HG03095 (cell line): Measurements from ENCODE around the gene ZNF574.

Experiments
- ATAC-seq: cut with Tn5 transposase; IDR thresholded peaks from one replicate; pipeline ENCODE4 v1.9.1; 2021; ENCODE audit warnings: moderate library complexity; ENCODE audit not compliant: unreplicated experiment

Gene ZNF574

GRCh38 chr19:42057846-42058245 lies 18.1 kb upstream of the ZNF574 start:
- ATAC-seq: no peak

DNA sequence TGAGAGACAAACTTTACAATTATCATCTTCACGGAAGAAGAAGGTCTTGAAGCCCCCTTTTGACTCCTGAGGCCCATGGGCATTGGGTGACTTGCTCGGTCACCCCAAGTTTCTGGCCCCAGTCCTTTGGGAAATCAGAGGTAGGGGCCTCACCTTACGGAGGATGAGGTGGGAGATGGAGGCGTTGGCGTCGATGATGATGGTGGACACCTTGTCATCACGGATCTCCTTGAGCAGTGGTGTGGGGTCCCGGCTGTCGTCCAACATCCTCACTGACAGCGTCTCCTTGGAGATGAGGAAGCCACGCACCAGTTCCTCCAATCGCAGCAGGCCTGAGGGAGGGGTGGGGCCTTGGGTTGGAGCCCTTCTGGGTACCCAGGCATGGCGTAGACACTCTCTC lies 16.8 kb upstream of the ZNF574 start:
- no peak for ATAC-seq

GRCh38 chr19:42060117-42060516 lies 15.8 kb upstream of the ZNF574 start:
- ATAC-seq: no peak

GRCh38 chr19:42062381-42062780 lies 13.6 kb upstream of the ZNF574 start:
- ATAC-seq: no peak

GRCh38 chr19:42064432-42064831 lies 11.5 kb upstream of the ZNF574 start:
- no peak for ATAC-seq

GRCh38 chr19:42065051-42065450 lies 10.9 kb upstream of the ZNF574 start:
- ATAC-seq: no peak

GRCh38 chr19:42065511-42065910 lies 10.5 kb upstream of the ZNF574 start:
- ATAC-seq: no peak

GRCh38 chr19:42066075-42066754 lies 9.8 kb upstream of the ZNF574 start:
- ATAC-seq: no peak

DNA sequence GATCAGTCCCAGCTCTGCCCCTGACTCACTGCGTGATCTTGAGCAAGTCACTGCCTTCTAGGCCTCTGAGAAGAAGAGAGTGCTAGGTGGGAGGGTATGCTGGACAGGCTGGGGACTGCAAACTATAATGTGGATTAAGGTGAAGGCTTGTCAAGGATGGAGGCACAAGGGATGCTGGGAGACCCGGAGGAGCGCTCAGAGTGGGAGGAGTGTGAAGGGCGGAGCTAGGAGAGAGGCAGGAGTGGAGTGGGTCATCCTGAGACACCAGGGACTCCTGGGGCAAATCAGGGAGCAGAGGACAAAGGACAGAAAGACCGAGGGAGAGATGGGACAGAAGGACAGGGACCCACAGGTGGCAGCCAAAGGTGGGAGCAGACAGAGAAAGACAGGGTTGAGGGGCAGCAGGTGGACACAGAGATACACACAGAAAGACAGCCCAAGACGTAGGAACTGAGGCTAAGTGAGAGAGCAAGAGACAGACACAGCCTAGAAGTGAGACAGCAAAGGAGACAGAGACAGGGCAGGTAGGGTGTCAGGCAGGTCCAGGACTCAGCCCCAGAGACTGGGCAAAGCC lies 8.6 kb upstream of the ZNF574 start:
- ATAC-seq: no peak

DNA sequence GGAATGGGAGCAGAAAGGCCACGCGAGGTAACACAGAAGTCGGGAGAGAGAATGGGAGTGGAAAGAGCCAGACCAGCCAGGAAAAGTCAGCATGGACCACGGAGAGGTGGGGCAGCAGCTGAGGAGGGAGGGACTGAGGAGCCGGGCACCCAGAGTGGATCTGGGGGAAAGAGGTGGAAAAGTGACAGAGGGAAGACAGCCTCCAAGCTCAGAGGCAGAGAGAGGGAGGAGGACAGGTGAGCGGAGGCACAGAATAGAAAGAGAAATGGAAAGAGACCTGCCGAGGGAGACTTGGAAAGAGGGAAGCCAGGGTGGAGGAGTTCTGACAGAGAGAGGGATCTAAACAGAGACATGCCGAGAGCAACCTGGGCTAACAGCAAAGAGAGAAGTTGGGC lies 7.6 kb upstream of the ZNF574 start:
- no peak for ATAC-seq

GRCh38 chr19:42068756-42069571 lies 7.0 kb upstream of the ZNF574 start:
- no peak for ATAC-seq

DNA sequence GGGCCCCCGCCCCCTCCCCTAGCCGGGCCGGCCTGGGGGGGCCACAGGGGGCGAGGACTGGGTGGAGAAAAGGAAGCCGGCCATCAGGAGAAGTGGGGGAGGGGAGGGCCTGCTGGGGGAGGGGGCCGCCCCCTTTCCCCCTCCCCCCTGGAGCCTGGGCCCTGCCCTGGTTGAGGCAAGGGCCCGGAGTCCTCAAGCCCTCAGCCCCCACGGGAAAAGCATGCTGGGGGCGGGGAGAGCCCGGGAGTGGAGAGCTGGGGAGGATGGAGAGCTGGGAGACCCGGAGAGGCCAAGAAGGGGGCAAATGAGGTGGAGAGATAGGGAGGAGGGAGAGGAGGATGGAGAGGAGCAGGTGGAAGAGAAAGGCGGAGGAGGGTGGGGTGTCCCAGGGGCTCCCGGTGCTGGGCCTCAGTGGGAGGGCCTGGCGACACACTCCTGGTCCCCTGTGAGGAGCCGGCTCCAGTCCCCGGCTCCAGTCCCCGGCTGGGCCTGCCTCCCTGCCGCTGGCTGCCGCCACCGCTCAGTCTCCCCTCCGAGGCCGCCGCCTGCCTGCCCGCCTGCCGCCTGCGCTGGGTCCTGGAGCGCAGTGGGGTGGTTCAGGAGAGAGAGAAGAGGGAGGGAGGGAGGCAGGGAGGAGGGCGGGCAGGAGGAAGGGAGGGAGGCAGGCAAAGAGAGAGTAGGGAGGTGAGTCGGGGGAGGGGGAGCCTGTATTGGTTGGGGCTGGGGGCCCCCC lies 6.2 kb upstream of the ZNF574 start, which contains the start of gene GRIK5:
Gene GRIK5 (minus strand): TSS at position 588 of the 733 bp plus-strand sequence. CDS start 4,436 bp downstream, outside the sequence.
- ATAC-seq: no peak

GRCh38 chr19:42071247-42071646 lies 4.7 kb upstream of the ZNF574 start:
- no peak for ATAC-seq

DNA sequence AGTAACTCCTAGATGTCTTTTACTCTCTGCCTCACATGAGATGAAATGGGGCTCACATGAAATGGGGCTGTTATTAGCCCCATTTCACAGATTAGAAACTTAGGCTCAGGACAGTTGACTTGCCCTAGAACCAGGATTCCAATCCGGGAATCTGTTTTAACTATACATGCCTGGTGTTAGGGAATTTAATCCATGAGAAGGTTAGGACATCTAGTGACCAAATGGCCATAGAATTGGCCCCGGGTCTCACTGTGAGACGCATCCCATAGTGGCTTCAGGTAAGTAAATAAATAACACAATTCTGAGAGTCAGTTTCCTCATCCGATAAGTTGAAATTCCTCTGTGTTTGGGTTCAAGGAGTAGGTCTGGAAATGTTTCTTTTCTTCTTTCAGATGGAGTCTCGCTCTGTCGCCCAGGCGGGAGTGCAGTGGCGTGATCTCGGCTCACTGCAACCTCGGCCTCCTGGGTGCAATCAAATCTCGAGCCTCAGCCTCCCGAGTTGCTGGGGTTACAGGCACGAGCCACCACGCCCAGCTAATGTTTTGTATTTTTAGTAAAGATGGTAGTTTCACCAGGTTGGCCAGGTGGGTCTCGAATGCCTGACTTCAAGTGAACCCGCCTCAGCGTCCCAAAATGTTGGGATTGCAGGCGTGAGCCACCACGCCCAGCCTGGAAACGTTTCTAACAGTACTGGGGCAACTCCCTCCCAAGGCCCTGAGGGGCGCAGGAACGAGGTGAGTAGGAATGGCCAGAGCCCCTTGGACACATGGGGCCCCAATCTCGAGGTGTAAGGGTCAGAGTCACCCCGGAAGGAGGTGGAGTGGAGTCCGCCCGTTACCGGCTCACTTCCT lies 1.2 kb upstream of the ZNF574 start:
- no peak for ATAC-seq

DNA sequence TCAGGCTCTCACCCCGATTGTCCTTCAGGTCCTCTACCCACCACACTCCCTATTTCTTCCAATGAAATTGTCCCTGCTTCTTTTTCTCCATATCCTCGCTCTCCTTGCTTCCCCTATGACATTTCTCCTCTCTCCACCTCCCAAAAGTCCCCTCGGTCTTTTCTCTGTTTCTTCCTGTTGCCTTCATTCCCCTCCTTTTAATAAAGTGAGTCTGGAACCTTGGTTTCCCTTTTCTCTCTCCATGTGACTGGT lies 676 bp upstream of the ZNF574 start:
- no peak for ATAC-seq

- no peak for ATAC-seq
These were observed 496 bp downstream of the ZNF574 start for GRCh38 chr19:42076380-42076944.

- no peak for ATAC-seq
These were observed 2.1 kb downstream of the ZNF574 start for GRCh38 chr19:42078058-42078457.

- ATAC-seq: no peak
These were observed 2.7 kb downstream of the ZNF574 start for GRCh38 chr19:42078538-42079275.

DNA sequence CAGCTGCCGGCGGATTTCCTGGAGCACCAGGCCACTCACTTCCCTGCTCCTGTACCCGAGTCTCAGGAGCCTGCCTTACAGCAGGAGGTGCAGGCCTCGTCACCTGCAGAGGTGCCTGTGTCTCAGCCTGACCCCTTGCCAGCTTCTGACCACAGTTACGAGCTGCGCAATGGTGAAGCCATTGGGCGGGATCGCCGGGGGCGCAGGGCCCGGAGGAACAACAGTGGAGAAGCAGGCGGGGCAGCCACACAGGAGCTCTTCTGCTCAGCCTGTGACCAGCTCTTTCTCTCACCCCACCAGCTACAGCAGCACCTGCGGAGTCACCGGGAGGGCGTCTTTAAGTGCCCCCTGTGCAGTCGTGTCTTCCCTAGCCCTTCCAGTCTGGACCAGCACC lies 3.3 kb downstream of the ZNF574 start:
- no peak for ATAC-seq
